Mammary epithelial cell (primary cell): ENCODE measurements around the gene SPRR2B.
"Not testable (repeated sequence)": the region's sequence is repeated elsewhere in the genome, so short reads cannot be mapped to it uniquely, and the experiment has no call there.

Experiments
- EZH2 ChIP-seq: IDR thresholded peaks from 2 replicates; pipeline ENCODE4 v1.6.1; 2012; ENCODE audit warnings: low read length, inconsistent platforms, borderline replicate concordance
- TF ChIP-seq, protein P1 (sequence below), 2 donors: IDR thresholded peaks in 1 of 2; conservative IDR thresholded peaks in 1 of 2; 2 replicates each; pipeline ENCODE4 v1.5.1; 2011 to 2012; ENCODE audit warnings: inconsistent platforms in 2 of 2, low read length in 2 of 2, mild to moderate bottlenecking in 2 of 2, control low read depth in 1 of 2, low read depth in 1 of 2; ENCODE audit not compliant: insufficient read depth in 1 of 2; ENCODE audit errors: extremely low read depth in 1 of 2

GRCh38 chr1:153112454-153112853 lies 41.0 kb upstream of the SPRR2B start:
- TF ChIP-seq, protein P1, sequence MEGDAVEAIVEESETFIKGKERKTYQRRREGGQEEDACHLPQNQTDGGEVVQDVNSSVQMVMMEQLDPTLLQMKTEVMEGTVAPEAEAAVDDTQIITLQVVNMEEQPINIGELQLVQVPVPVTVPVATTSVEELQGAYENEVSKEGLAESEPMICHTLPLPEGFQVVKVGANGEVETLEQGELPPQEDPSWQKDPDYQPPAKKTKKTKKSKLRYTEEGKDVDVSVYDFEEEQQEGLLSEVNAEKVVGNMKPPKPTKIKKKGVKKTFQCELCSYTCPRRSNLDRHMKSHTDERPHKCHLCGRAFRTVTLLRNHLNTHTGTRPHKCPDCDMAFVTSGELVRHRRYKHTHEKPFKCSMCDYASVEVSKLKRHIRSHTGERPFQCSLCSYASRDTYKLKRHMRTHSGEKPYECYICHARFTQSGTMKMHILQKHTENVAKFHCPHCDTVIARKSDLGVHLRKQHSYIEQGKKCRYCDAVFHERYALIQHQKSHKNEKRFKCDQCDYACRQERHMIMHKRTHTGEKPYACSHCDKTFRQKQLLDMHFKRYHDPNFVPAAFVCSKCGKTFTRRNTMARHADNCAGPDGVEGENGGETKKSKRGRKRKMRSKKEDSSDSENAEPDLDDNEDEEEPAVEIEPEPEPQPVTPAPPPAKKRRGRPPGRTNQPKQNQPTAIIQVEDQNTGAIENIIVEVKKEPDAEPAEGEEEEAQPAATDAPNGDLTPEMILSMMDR (conservative IDR thresholded peaks at IDR 0.05 in 1 of 2, IDR thresholded peaks at IDR 0.05 in 1 of 2; ENCODE audit: extremely low read depth in 1 of 2, insufficient read depth in 1 of 2, low read depth in 1 of 2, low read length in 2 of 2), result not testable (repeated sequence)
- TF ChIP-seq EZH2, result not testable (repeated sequence)
